GM23338 (cell line): ENCODE results near the gene NET1.

Experiments
- CTCF ChIP-seq, 2 experiments: fragments of 200-600 bp in 1 of 2; sonication (generic) in 1 of 2; conservative IDR thresholded peaks; 2 replicates each; pipeline versions ENCODE4 v1.5.1 to v1.6.1; 2016 to 2017; ENCODE audit warnings: antibody characterized with exemption in 2 of 2, low read depth in 2 of 2, mild to moderate bottlenecking in 2 of 2, moderate library complexity in 1 of 2
- REST ChIP-seq: IDR thresholded peaks from one replicate; pipeline ENCODE4 v1.6.1; 2018; ENCODE audit warnings: antibody characterized with exemption; ENCODE audit not compliant: unreplicated experiment

GRCh38 chr10:5435328-5435727 lies 23.0 kb downstream of the NET1 start:
- TF ChIP-seq CTCF (conservative IDR thresholded peaks at IDR 0.05; ENCODE audit: low read depth in 2 of 2) (no peak), REST (no peak)
